Inflammatory macrophage treated with lipopolysaccharide for 4 hours (primary cell): ENCODE results near the gene AKIRIN2.

ENCODE experiments used
- DNase-seq: peaks from one replicate; pipeline ENCODE4 v3.0.0-alpha.2; 2020

AKIRIN2 gene

GRCh38 chr6:87701676-87702588 is at the start of gene AKIRIN2:
AKIRIN2 (minus strand) TSS chr6:87702233; CDS start chr6:87701684, 549 bp downstream.
- peak; percentile 100 for DNase-seq

GRCh38 chr6:87747646-87748045 is 45.6 kb upstream of the AKIRIN2 start:
- peak; percentile 91 for DNase-seq

- no peak for DNase-seq
Measured at GRCh38 chr6:87745966-87746721, 44.1 kb upstream of the AKIRIN2 start.

GRCh38 chr6:87743454-87743853 is 41.4 kb upstream of the AKIRIN2 start:
- no peak for DNase-seq

GRCh38 chr6:87742106-87742505 is 40.1 kb upstream of the AKIRIN2 start:
- peak; percentile 92 for DNase-seq

GRCh38 chr6:87741001-87741650 is 39.1 kb upstream of the AKIRIN2 start:
- no peak for DNase-seq

GRCh38 chr6:87738744-87739143 is 36.7 kb upstream of the AKIRIN2 start:
- DNase-seq = no peak

- DNase-seq = no peak
Measured at GRCh38 chr6:87738000-87738399, 36.0 kb upstream of the AKIRIN2 start.

GRCh38 chr6:87736809-87737540 is 34.9 kb upstream of the AKIRIN2 start:
- no peak for DNase-seq

- peak; percentile 98 for DNase-seq
Measured at GRCh38 chr6:87731818-87732661, 30.0 kb upstream of the AKIRIN2 start.

GRCh38 chr6:87731080-87731479 is 29.0 kb upstream of the AKIRIN2 start:
- no peak for DNase-seq

GRCh38 chr6:87729965-87730719 is 28.1 kb upstream of the AKIRIN2 start:
- peak; percentile 47 for DNase-seq

GRCh38 chr6:87728706-87729105 is 26.7 kb upstream of the AKIRIN2 start:
- peak; percentile 41 for DNase-seq

GRCh38 chr6:87724983-87725811 is 23.2 kb upstream of the AKIRIN2 start:
- peak; percentile 73 for DNase-seq

- DNase-seq = peak; percentile 71
Measured at GRCh38 chr6:87723170-87724078, 21.4 kb upstream of the AKIRIN2 start.

GRCh38 chr6:87722540-87723169 is 20.6 kb upstream of the AKIRIN2 start:
- DNase-seq = no peak

GRCh38 chr6:87721311-87721710 is 19.3 kb upstream of the AKIRIN2 start:
- no peak for DNase-seq
